Hippocampal formation (tissue), 2 donors: ENCODE measurements around the gene INMT.
"Not testable (repeated sequence)": the region's sequence is repeated elsewhere in the genome, so short reads cannot be mapped to it uniquely, and the experiment has no call there.

ENCODE experiments used
- DNase-seq, 2 donors: peaks; one replicate each; lab custom pipeline; 2025; lab: John Stamatoyannopoulos, UW

Gene INMT

GRCh38 chr7:30751696-30752273 is at the start of gene INMT:
Gene INMT (plus strand): TSS chr7:30752135. CDS start chr7:30752151, 16 bp downstream.
- DNase-seq: no peak

- no peak for DNase-seq
Measured at GRCh38 chr7:30702200-30702599, 49.7 kb upstream of the INMT start.

DNA sequence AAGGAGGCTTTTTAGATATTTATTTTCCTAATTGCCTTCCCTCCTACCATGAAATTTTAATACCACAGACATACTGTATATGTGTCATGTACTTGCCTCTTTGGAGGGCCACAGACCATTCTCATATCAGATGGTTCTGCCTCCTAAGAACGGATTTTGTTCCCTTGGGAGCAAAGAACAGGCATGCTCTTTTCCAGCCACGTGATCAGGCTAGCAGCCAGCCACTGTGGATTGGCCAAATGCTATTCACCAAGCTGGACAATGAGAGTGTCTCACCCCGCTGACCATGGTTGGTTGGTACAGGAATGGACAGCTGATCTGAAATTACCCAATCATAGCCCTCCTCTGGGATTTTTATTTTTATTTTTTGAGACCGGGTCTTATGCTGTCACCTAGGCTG is 48.2 kb upstream of the INMT start:
- no peak for DNase-seq

DNA sequence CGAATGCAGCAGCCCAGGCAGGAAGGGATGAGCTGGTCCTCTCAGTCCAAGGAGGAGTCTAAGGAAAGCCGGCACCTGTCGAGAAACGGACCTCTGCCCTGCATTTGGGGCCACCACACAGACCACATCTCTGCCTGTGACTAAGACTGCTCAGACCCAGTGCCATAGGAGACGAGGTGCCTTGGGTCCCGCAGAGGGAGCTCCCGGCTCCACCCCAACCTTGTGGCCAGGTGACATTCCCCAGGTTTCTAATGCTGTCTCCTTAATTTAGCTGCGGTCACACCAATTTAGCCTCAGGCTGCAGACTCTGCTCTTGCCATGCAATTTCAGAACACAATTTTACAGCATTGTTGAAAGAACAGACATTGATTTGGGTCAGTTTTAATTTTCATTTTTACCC is 46.9 kb upstream of the INMT start:
- no peak for DNase-seq

DNA sequence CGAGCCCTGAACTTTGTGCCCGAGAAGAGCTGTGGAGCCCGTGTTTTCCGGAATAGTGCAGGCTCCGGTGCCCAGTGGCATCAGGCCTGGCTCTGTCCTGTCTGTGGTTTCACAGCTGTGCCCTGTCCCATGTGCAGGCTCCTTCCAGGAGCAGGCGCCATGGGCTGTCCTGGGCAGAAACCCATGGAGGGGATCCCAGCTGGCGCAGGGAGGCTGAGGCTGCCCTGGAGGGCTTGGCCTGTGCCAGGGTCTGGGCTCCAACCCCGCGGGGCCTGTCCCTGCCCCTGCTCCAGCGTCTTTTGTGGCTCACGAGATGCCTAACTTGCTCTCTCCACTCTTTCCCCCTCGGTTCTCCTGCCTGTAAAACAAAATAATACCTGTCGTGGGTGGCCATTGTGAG is 46.3 kb upstream of the INMT start:
- DNase-seq: no peak

DNA sequence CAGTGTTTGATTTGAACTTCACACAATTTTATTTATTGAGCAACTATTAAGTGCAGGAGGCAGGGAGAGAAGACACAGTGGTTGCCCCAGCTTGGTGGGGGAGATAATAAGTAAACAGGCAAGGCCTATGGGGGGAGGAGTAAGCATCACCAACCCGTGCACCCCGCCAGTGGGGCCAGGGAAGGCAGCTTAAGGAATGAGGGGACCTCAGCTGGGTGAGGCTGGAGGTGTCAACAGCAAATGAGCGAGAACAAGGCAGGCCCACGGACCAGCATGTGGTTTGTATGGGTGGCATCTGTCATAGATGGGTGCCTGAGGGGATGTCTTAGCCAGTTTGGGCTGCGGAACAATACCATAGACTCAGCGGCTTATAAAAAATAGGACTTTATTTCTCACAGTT is 45.6 kb upstream of the INMT start:
- DNase-seq: no peak

- DNase-seq: no peak
Measured at GRCh38 chr7:30706908-30707307, 45.0 kb upstream of the INMT start.

DNA sequence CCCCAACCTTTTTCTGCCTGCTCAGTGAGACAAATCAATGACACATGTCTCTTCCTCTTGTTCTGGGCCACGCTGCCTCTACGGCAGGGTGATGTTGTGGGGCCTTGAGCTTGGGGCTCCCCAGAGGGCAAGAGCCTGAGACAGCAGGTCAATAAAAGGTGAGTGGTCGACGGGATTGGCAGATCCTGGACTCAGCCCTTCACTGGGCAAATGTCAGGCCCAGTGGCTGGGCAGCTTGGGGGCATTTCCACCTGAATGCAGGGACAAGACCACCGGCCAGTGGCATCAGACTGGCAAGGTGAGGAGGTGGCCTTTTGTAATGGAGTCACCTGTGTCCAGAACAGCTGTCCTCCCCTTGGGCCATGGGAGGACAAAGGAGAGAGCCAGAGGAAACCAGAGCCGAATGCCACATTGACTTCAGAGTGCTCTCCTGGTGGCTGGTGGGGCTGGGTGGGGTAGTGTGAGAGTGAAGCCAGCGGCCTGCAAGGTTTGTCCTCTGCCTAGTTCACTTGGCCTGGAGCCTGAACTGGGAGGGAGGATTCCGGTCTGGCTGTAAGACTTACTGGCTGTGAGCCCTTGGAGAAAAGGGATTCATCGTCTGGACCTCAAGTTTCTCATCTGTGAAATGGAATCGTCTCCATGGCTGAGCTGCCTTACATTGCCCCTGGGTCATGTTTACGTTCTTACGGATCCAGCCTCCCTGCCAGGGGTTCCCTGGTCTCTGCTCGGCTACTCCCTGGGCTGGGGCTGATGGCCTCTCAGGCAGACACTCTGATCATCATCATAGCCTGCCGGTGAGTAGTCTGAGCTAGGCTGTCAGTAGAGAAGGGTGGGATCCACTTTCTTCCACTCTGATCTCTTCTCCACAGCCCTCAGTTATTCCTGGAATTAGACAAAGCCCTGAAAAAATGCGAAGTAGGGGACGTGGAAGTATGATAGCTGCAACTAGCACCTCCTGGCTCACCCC is 44.3 kb upstream of the INMT start:
- no peak for DNase-seq

GRCh38 chr7:30708412-30708811 is 43.5 kb upstream of the INMT start:
- no peak for DNase-seq

DNA sequence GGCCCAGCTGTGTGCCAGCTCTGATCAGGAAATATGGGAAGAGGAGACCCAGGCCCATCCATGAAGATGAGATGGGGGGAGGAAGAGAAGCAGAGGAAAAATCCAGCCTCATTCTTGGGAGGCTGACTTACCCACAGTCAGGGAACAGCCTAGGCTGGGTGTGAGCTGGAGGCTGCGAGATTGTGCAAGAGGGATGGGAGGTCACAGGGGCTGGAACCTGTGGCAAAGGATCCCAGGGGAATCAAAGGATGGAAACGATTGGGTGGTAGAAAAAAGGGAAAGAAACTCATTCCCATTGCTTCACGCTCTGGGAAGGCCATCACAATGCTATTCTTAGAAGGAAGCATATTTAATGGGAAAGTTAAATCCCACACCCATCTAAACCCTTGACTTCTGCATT is 43.0 kb upstream of the INMT start:
- no peak for DNase-seq

DNA sequence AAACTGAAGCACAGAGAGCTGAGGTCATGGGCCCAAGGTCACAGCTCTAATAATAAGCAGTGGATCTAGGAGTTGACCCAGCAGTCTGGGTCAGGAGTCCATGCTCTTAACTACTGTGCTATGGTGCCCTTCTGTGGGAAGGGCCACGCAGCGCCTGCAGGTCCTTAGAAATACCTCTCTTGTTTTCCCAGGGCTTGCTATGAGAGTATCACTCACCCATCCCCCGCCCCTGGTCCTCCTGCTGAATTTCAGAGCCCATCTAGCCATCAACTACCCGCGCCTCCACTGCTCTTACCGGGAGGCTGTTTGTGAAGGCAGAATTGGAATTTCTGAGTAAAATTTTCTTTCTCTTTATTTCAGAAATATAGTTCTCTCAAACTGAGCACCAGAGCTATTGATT is 42.4 kb upstream of the INMT start:
- no peak for DNase-seq

DNA sequence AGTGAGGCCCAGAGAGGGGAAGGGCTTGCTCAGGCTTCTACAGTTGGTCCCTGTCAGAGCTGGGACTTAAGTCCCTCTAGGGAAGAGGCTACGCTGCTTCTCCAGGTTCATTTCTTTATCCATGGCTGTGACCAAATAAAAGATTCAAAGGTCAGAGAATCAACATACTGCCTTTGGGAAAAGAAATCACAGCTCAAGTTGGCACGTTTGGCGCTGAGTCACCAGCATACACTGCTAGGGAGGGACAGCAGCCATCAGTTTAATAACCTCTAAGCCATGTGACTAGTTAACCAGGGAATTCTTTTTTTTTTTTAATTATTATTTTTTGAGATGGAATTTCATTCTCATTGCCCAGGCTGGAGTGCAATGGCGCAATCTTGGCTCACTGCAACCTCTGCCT is 41.3 kb upstream of the INMT start:
- DNase-seq: no peak

DNA sequence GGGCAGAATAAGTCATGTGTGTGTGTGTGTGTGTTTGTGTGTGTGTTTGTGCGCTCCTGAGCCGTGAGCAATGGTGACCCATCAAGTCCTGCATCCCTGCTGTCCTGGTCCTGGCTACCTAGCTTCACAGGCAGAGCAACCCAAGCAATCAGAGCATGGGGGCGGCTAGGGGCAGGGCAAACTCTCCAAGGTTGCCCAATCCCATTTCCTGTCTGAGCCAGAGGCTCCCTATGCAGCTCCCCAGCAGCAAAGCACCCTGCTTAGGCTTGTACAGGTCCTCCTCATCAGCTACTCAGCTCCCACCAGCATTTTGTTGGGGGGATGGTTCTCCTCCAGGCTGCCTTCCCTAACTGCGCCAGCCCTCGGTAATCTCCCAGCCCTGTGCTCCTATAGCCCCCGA is 38.5 kb upstream of the INMT start:
- DNase-seq: no peak

DNA sequence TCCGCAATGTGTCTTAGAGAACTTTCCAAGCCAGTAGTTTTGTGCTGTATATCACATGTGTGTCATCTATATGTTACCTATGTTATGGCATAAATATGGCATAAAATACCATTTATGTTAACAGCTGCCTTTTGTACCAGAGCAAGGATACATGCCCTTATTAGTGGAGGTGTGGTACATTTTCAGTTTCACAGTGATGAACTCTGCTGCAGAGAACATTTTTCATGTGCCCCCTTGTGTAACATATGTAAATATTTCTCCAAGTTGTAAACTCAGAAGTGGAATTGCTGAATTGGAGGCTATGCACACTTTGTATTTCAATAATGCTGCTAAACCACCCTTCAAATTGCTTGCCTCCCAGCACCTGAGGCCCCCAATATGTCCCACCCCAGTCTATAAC is 37.8 kb upstream of the INMT start:
- no peak for DNase-seq

DNA sequence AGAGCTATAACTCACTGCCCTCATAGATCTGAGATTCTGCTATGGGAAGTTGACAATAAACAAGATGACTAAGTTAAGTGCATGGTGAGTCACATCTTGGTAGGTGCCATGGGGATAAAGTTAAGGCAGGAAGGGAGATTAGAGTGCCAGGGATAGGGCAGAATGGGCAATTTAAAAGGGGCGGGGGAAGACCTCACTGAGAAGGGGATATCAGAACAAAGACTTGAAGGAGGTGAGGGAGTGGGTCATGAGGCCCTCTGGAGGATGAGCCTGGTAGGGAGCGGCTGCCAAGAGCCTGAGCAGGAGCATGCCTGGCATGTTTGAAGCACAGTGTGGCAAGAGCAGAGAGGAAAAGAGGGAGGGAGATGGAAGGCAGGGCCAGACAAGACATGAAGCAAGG is 34.8 kb upstream of the INMT start:
- no peak for DNase-seq

DNA sequence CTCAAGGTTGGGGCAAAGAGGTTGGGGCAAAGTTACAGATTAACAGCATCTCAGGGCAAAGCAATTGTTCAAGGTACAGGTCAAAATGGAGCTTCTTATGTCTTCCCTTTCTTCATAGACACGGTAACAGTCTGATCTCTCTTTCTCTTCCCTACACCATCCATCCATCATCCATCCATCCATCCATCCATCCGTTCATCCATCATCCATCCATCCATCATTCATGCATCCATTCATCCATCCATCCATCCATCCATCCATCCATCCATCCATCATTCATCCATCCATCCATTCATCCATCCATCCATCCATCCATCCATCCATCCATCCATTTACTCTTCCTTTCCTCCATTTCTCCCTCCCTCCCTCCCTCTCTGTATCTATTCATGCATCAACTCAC is 32.5 kb upstream of the INMT start:
- not testable (repeated sequence) for DNase-seq

GRCh38 chr7:30721211-30721610 is 30.7 kb upstream of the INMT start:
- DNase-seq: no peak

DNA sequence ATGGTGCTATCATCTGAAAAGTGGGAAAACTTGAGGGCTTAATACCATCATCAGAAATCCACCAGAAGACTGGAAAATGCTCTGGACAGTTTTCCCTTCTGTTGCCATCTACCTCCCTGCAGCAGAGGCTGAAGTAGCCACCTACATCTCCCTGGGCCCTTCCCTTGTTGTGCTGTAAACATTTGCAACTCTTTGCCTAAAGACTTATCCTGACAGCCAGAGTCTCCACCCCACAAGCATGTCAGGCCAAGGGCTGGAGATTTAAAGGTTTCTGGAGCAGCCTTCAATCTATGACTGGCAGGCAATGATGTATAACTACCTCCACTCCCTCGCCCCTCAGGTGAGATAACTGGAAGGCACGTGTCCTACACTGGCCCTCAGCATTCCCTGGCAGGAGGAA is 29.7 kb upstream of the INMT start:
- no peak for DNase-seq

- DNase-seq: no peak
Measured at GRCh38 chr7:30722671-30723070, 29.3 kb upstream of the INMT start.

GRCh38 chr7:30723776-30724175 is 28.2 kb upstream of the INMT start:
- no peak for DNase-seq

DNA sequence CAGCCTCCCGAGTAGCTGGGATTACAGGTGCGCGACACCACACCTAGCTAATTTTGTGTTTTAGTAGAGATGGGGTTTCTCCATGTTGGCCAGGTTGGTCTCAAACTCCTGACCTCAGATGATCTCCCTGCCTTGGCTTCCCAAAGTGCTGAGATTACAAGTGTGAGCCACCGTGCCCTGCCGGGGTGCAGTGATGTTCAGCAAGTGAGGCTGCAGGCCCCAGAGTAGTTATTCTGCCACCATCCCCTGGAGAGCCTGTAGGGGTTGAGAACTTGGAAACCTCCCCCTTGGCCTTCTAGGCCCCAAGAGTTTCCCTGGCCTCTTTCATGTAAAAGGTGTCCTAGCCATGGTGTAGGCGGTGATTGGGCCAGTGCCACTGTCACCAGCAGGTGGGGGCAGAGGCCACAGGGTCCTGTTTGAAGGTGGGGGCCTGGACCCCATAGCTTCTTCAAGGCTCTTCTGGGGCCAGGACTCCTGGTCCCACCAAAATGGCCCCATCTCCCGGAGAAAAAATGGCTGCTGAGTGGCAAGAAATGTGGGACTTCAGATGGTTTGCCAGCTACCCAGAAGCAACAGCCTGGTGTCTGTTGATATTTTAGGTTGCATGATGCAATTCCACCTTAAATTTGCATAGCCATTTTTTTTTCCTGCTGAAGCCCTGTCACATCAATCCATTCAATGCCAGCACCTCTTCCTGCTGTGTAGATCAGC is 25.5 kb upstream of the INMT start:
- no peak for DNase-seq

- DNase-seq: no peak
Measured at GRCh38 chr7:30727061-30727945, 24.6 kb upstream of the INMT start.
